Neuronal stem cell (in vitro differentiated cells): ENCODE measurements around the gene ZC3HAV1.

Source experiments
- DNase-seq: peaks from one replicate; pipeline ENCODE4 v3.0.0-alpha.2; 2013; ENCODE audit warnings: low spot score
- H2AFZ ChIP-seq: one replicate; pipeline ENCODE4 v1.6.1; 2013; ENCODE audit warnings: mild to moderate bottlenecking, low read length, inconsistent platforms
- H2AK5ac ChIP-seq: 2 replicates; pipeline ENCODE4 v1.6.1; 2013; ENCODE audit warnings: low read depth, mild to moderate bottlenecking, inconsistent platforms, low read length, moderate library complexity, mixed read lengths
- H2BK120ac ChIP-seq: 2 replicates; pipeline ENCODE4 v1.6.1; 2013; ENCODE audit warnings: low read depth, mild to moderate bottlenecking, inconsistent platforms, low read length, moderate library complexity, mixed read lengths
- H2BK12ac ChIP-seq: one replicate; pipeline ENCODE4 v1.6.1; 2013; ENCODE audit warnings: low read length, inconsistent platforms
- H2BK15ac ChIP-seq: 2 replicates; pipeline ENCODE4 v1.6.1; 2013; ENCODE audit warnings: mild to moderate bottlenecking, low read length, inconsistent platforms, mixed read lengths
- H2BK5ac ChIP-seq: one replicate; pipeline ENCODE4 v1.6.1; 2013; ENCODE audit warnings: inconsistent platforms, mild to moderate bottlenecking, low read length, moderate library complexity
- H3K14ac ChIP-seq: one replicate; pipeline ENCODE4 v1.6.1; 2013; ENCODE audit warnings: low read length, inconsistent platforms
- H3K18ac ChIP-seq: 2 replicates; pipeline ENCODE4 v1.6.1; 2013; ENCODE audit warnings: low read length, inconsistent platforms
- H3K23ac ChIP-seq: 2 replicates; pipeline ENCODE4 v1.6.1; 2013; ENCODE audit warnings: low read depth, mild to moderate bottlenecking, mixed read lengths, low read length, inconsistent platforms; ENCODE audit not compliant: poor library complexity
- H3K27ac ChIP-seq: replicated peaks from 3 replicates; pipeline ENCODE4 v1.5.1; 2013; ENCODE audit warnings: low read length, inconsistent platforms
- H3K27me3 ChIP-seq, 3 experiments: 2 replicates each; pipeline ENCODE4 v1.6.1; 2013; ENCODE audit warnings: low read length in 3 of 3, mild to moderate bottlenecking in 2 of 3, inconsistent platforms in 1 of 3, low read depth in 1 of 3, mixed read lengths in 1 of 3, moderate library complexity in 1 of 3; ENCODE audit not compliant: control insufficient read depth in 3 of 3, insufficient read depth in 3 of 3
- H3K36me3 ChIP-seq, 2 donors: replicated peaks in 1 of 2; 2 replicates each; pipeline ENCODE4 v1.6.1; 2013; ENCODE audit warnings: low read length in 2 of 2; ENCODE audit not compliant: control insufficient read depth in 2 of 2, insufficient read depth in 2 of 2
- H3K4ac ChIP-seq: 2 replicates; pipeline ENCODE4 v1.6.1; 2013; ENCODE audit warnings: inconsistent platforms, mild to moderate bottlenecking, low read length, moderate library complexity
- H3K4me1 ChIP-seq, 2 donors: 1 replicate in 1 of 2; 2 replicates in 1 of 2; pipeline ENCODE4 v1.6.1; 2013; ENCODE audit warnings: low read length in 2 of 2, low read depth in 1 of 2; ENCODE audit not compliant: control insufficient read depth in 2 of 2, insufficient read depth in 1 of 2
- H3K4me2 ChIP-seq: one replicate; pipeline ENCODE4 v1.6.1; 2013; ENCODE audit warnings: mild to moderate bottlenecking, low read length, inconsistent platforms; ENCODE audit not compliant: insufficient read depth, poor library complexity, severe bottlenecking
- H3K4me3 ChIP-seq, 2 donors: 2 replicates each; pipeline ENCODE4 v1.5.1; 2013; ENCODE audit warnings: low read length in 2 of 2, mild to moderate bottlenecking in 2 of 2, inconsistent platforms in 1 of 2, moderate library complexity in 1 of 2
- H3K79me1 ChIP-seq: one replicate; pipeline ENCODE4 v1.6.1; 2013; ENCODE audit warnings: low read depth, mild to moderate bottlenecking, inconsistent platforms, low read length, moderate library complexity
- H3K9ac ChIP-seq: one replicate; pipeline ENCODE4 v1.6.1; 2013; ENCODE audit warnings: mild to moderate bottlenecking, low read depth, low read length, inconsistent platforms; ENCODE audit not compliant: poor library complexity
- H3K9me3 ChIP-seq, 2 donors: replicated peaks in 1 of 2; 2 replicates each; pipeline versions ENCODE3 to v1.6.1; 2013; ENCODE audit warnings: low read length in 2 of 2, mild to moderate bottlenecking in 2 of 2, inconsistent platforms in 1 of 2, low read depth in 1 of 2, mixed read lengths in 1 of 2, moderate library complexity in 1 of 2; ENCODE audit not compliant: control insufficient read depth in 2 of 2, insufficient read depth in 1 of 2
- H4K8ac ChIP-seq: one replicate; pipeline ENCODE4 v1.6.1; 2013; ENCODE audit warnings: low read depth, mild to moderate bottlenecking, inconsistent platforms, low read length, moderate library complexity
- H4K91ac ChIP-seq: one replicate; pipeline ENCODE4 v1.6.1; 2013; ENCODE audit warnings: low read length, low read depth, mild to moderate bottlenecking, inconsistent platforms; ENCODE audit not compliant: poor library complexity
- WGBS, 2 donors: extraction: QIAGEN DNeasy Blood & Tissue Kit; methylation state at CpG; one replicate each; pipeline ENCODE4 v1.1.7; 2013; ENCODE audit warnings: missing lambda C conversion rate in 2 of 2, mixed read lengths in 1 of 2; ENCODE audit not compliant: insufficient read length in 2 of 2, insufficient replicate concordance in 1 of 2; ENCODE audit errors: extremely low coverage in 2 of 2; 5-methylcytosine and 5-hydroxymethylcytosine counted together

ZC3HAV1 gene

DNA sequence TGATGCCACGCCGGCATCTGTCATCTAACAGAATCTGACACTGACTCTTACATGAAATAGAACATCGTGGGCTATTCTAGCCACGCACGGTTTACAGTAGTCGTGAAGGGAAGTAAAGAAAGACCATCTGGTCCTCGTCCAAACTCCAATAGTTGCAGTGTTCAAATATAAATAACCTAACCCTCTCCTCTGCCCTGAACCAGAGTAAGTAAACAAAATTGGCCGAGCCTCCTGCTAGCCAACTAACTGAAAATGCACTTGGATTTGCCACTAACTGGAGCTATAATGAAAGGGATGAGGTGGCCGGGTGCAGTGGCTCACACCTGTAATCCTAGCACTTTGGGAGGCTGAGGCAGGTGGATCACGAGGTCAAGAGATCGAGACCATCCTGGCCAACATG, 44.2 kb downstream of the ZC3HAV1 start:
- Histone ChIP-seq H2AK5ac (no peak overlapping the region), H2AFZ (no peak overlapping the region), H2BK5ac (no peak overlapping the region), H3K27ac (no peak overlapping the region), H4K8ac (no peak overlapping the region), H2BK120ac (no peak overlapping the region), H3K4ac (no peak overlapping the region), H3K4me3 (no peak overlapping the region), H3K4me2 (no peak overlapping the region), H3K14ac (no peak overlapping the region), H3K18ac (no peak overlapping the region), H3K9ac (no peak overlapping the region), H3K9me3 (peaks cover 2 to 3% of the 10 kb centered on the region in 2 donors), H3K27me3 (no peaks in the 10 kb centered on the region), H2BK12ac (no peak overlapping the region), H4K91ac (no peak overlapping the region), H3K36me3 (peaks cover 4 to 80% of the 10 kb centered on the region in 2 donors), H3K23ac (no peak overlapping the region), H3K79me1 (no peaks in the 10 kb centered on the region), H3K4me1 (peaks cover 0 to 2% of the 10 kb centered on the region in 2 donors), H2BK15ac (no peak overlapping the region)
- DNase-seq, result no peak
- no CpG with 5 or more reads among the region's 11 CpGs for WGBS, 2 donors

DNA sequence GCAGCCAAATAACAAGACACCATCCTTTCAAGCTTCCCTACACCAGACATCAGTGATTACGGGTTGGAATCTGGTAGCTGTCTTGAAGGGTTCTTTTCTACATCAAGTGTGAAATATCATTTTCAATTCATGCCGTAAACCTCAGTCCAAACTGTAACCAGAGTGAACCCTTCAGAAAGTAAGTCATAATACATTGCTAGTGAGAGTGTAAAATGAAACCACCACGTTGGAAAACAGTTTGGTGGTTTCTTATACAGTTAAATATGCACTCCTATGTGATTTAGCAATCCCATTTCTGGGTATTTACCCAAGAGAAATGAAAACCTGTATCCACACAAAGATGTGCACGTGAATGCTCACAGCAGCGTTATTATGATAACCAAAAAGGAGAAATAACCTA, 48.1 kb downstream of the ZC3HAV1 start:
- no peak overlapping the region for H3K4me2 ChIP-seq
- H2BK12ac ChIP-seq, result no peak overlapping the region
- no peak overlapping the region for H3K4me3 ChIP-seq
- H2AFZ ChIP-seq, result no peak overlapping the region
- H3K18ac ChIP-seq, result no peak overlapping the region
- no peak overlapping the region for H2BK15ac ChIP-seq
- no peak overlapping the region for H4K8ac ChIP-seq
- H3K27me3 ChIP-seq, result no peaks in the 10 kb centered on the region
- no peak overlapping the region for H4K91ac ChIP-seq
- no peak overlapping the region for H2BK5ac ChIP-seq
- no peak overlapping the region for H2BK120ac ChIP-seq
- H3K4me1 ChIP-seq, result peaks cover 0 to 3% of the 10 kb centered on the region in 2 donors
- H3K23ac ChIP-seq, result no peak overlapping the region
- no peak overlapping the region for H3K14ac ChIP-seq
- no peak overlapping the region for H2AK5ac ChIP-seq
- no peaks in the 10 kb centered on the region for H3K79me1 ChIP-seq
- H3K36me3 ChIP-seq, result peaks cover 2 to 67% of the 10 kb centered on the region in 2 donors
- no peak for DNase-seq
- no peaks in the 10 kb centered on the region for H3K9me3 ChIP-seq
- no CpG with 5 or more reads among the region's 5 CpGs for WGBS, 2 donors
- H3K27ac ChIP-seq, result no peak overlapping the region
- H3K4ac ChIP-seq, result no peak overlapping the region
- H3K9ac ChIP-seq, result no peak overlapping the region

DNA sequence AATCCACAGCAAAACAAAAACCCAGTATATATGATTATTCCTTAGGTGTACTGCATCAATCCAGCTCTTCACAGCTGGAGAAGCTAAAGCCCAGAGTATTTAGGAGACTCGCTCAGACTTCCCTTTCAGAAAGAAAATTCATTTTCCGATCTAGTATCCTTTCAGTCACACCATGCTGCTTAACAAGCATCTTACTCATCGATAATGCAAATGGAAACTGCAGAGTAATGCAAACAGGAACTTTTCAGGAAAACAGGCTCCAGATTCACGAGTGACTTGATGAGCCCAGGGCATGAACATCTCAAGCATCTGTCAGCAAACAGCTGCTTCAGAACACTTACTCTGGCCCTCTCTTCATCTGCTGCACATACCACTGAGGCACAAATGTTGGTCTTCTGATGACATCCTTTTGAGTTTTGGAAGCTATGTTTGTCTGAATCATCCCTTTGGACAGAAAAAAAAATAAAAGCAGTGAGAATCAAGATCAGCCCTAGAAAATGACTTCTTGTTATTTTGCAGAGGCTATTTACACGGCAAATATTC, 48.8 kb downstream of the ZC3HAV1 start:
- Histone ChIP-seq H3K27ac (no peak overlapping the region), H2BK5ac (no peak overlapping the region), H3K4me3 (no peak overlapping the region), H3K79me1 (no peaks in the 10 kb centered on the region), H2AK5ac (no peak overlapping the region), H3K14ac (no peak overlapping the region), H4K8ac (no peak overlapping the region), H3K4me1 (peaks cover 0 to 2% of the 10 kb centered on the region in 2 donors), H3K27me3 (no peaks in the 10 kb centered on the region), H3K4me2 (no peak overlapping the region), H2BK120ac (no peak overlapping the region), H2BK12ac (no peak overlapping the region), H3K9me3 (no peaks in the 10 kb centered on the region), H3K23ac (no peak overlapping the region), H4K91ac (no peak overlapping the region), H3K36me3 (peaks cover 2 to 63% of the 10 kb centered on the region in 2 donors), H3K18ac (no peak overlapping the region), H3K4ac (no peak overlapping the region), H3K9ac (no peak overlapping the region), H2AFZ (no peak overlapping the region), H2BK15ac (no peak overlapping the region)
- no CpG with 5 or more reads among the region's 5 CpGs for WGBS, 2 donors
- no peak for DNase-seq

DNA sequence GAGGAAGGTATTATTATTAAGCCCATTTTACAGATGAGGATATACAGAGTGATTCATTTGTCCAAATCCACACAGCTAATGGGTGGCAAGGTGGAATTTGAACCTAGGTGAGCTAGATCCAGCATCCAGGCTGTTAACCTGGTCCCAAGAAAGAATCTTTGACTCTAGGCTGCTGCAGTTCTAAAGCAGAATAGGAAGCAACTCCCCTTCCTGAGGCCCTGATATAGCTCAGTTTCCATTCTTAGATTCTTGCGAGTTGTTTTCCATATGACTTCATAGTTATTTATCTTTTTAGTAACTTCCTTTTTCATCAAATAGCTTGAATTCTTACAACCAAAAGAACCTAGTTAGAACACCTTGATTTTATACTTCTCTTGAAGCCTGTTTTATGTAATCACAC, 49.6 kb downstream of the ZC3HAV1 start:
- Histone ChIP-seq H4K91ac (no peak overlapping the region), H3K9ac (no peak overlapping the region), H3K9me3 (no peaks in the 10 kb centered on the region)

More for the DNA sequence above, 49.6 kb downstream of the ZC3HAV1 start:
- no peak overlapping the region for H2BK5ac ChIP-seq
- no peak overlapping the region for H3K4ac ChIP-seq
- no peak overlapping the region for H4K8ac ChIP-seq
- no peak overlapping the region for H2BK120ac ChIP-seq
- H3K36me3 ChIP-seq, result peaks cover 2 to 63% of the 10 kb centered on the region in 2 donors
- no peaks in the 10 kb centered on the region for H3K27me3 ChIP-seq
- no peak overlapping the region for H3K4me3 ChIP-seq
- no CpG with 5 or more reads among the region's 1 CpG for WGBS, 2 donors
- H2BK15ac ChIP-seq, result no peak overlapping the region
- H3K27ac ChIP-seq, result no peak overlapping the region
- no peak overlapping the region for H3K14ac ChIP-seq
- H3K79me1 ChIP-seq, result no peaks in the 10 kb centered on the region
- peaks cover 0 to 2% of the 10 kb centered on the region in 2 donors for H3K4me1 ChIP-seq
- H3K23ac ChIP-seq, result no peak overlapping the region
- H3K18ac ChIP-seq, result no peak overlapping the region
- no peak overlapping the region for H2AK5ac ChIP-seq
- no peak for DNase-seq
- no peak overlapping the region for H2AFZ ChIP-seq
- no peak overlapping the region for H3K4me2 ChIP-seq
- no peak overlapping the region for H2BK12ac ChIP-seq
